Right ventricle myocardium superior (tissue), 1 donor: ENCODE data around the gene FN3KRP. TPM values are rescaled to one million over a fixed set of nuclear protein-coding genes. Genes with fewer than 3 reads are reported as not detected.
A peak's percentile ranks its signal among the peaks of the same experiment; 100 is the strongest.

ENCODE experiments used
- ATAC-seq: fragments of 200-7000 bp; cut with Tn5 transposase; one replicate; pipeline ENCODE4 v1.9.1; 2020; ENCODE audit warnings: mild to moderate bottlenecking; ENCODE audit not compliant: poor library complexity
- DNase-seq: peaks from one replicate; pipeline ENCODE4 v3.0.0-alpha.2; 2020
- intact Hi-C: fragments of 100-400 bp; cut with DNase I; formaldehyde crosslinking; loops from one replicate; pipeline ENCODE4 v1.11.2; 2022
- total RNA-seq: library from RNA; stranded (reverse); fragmentation: NEBNext Ultra II Directional; extraction: Animal tissue kit (Norgen Biotek cat#: 25700); gene quantifications from one replicate; pipeline ENCODE4 v1.2.1, GENCODE V29; 2021
- donor health status: DM: no; HTN: yes; CAD: no; lungs with severe emphysema.

FN3KRP gene
- total RNA-seq, 1 donor from 2014 or later = 13.2 TPM

- ATAC-seq (no peak), DNase-seq (peak; percentile 35)
- intact Hi-C loops = loop anchor here (2.0 kb wide), 1 partner anchor 54 kb away; no protein-coding TSS in a partner anchor
Observed at GRCh38 chr17:82686366-82687324, 29.9 kb upstream of the FN3KRP start.

GRCh38 chr17:82687375-82687861 is 29.1 kb upstream of the FN3KRP start:
- intact Hi-C loops = loop anchor here (2.0 kb wide), 1 partner anchor 53 kb away; no protein-coding TSS in a partner anchor
- DNase-seq = no peak
- ATAC-seq = peak; percentile 25

- ATAC-seq = no peak
- intact Hi-C loops = loop anchor here (2.0 kb wide), 1 partner anchor 53 kb away; no protein-coding TSS in a partner anchor
- DNase-seq = no peak
Observed at GRCh38 chr17:82687871-82688270, 28.6 kb upstream of the FN3KRP start.

- DNase-seq (no peak), ATAC-seq (no peak)
- intact Hi-C loops = no loop called here
Observed at GRCh38 chr17:82689077-82689476, 27.4 kb upstream of the FN3KRP start.

- ATAC-seq (no peak), DNase-seq (no peak)
- intact Hi-C loops = no loop called here
Observed at GRCh38 chr17:82690786-82691489, 25.6 kb upstream of the FN3KRP start.

GRCh38 chr17:82691714-82692113 is 24.8 kb upstream of the FN3KRP start:
- ATAC-seq (no peak), DNase-seq (no peak)
- intact Hi-C loops = no loop called here

- intact Hi-C loops = no loop called here
- no peak for DNase-seq
- no peak for ATAC-seq
Observed at GRCh38 chr17:82692268-82692667, 24.2 kb upstream of the FN3KRP start.

- ATAC-seq (no peak), DNase-seq (no peak)
- intact Hi-C loops = no loop called here
Observed at GRCh38 chr17:82693168-82693867, 23.2 kb upstream of the FN3KRP start.

GRCh38 chr17:82694647-82695046 is 21.9 kb upstream of the FN3KRP start:
- ATAC-seq = no peak
- intact Hi-C loops = loop anchor here (5.0 kb wide), 1 partner anchor 42 kb away; no protein-coding TSS in a partner anchor

GRCh38 chr17:82696259-82696658 is 20.2 kb upstream of the FN3KRP start:
- DNase-seq (no peak), ATAC-seq (no peak)
- intact Hi-C loops = loop anchor here (5.0 kb wide), 1 partner anchor 44 kb away; no protein-coding TSS in a partner anchor

More at GRCh38 chr17:82694647-82695046, 21.9 kb upstream of the FN3KRP start:
- no peak for DNase-seq

GRCh38 chr17:82696916-82697807 is 19.3 kb upstream of the FN3KRP start:
- ATAC-seq (no peak), DNase-seq (peak; percentile 36)
- intact Hi-C loops = loop anchor here (5.0 kb wide), 1 partner anchor 45 kb away; no protein-coding TSS in a partner anchor

GRCh38 chr17:82697808-82698064 is 18.8 kb upstream of the FN3KRP start:
- ATAC-seq = no peak
- peak; percentile 40 for DNase-seq
- intact Hi-C loops = loop anchor here (5.0 kb wide), 1 partner anchor 45 kb away; no protein-coding TSS in a partner anchor

- DNase-seq (peak; percentile 99), ATAC-seq (peak; percentile 99)
- intact Hi-C loops = loop anchor here (5.0 kb wide), 1 partner anchor 46 kb away; no protein-coding TSS in a partner anchor
Observed at GRCh38 chr17:82698065-82698973, 18.2 kb upstream of the FN3KRP start, which contains the start of gene RAB40B. TSS of gene RAB40B (minus strand) at chr17:82698698. CDS start at chr17:82698596, 102 bp downstream.

GRCh38 chr17:82698974-82699442 is 17.5 kb upstream of the FN3KRP start:
- ATAC-seq = no peak
- intact Hi-C loops = loop anchor here (5.0 kb wide), 1 partner anchor 47 kb away; no protein-coding TSS in a partner anchor

GRCh38 chr17:82699551-82699950 is 17.0 kb upstream of the FN3KRP start:
- intact Hi-C loops = loop anchor here (5.0 kb wide), 1 partner anchor 47 kb away; no protein-coding TSS in a partner anchor
- DNase-seq (peak; percentile 20), ATAC-seq (no peak)

More at GRCh38 chr17:82698974-82699442, 17.5 kb upstream of the FN3KRP start:
- DNase-seq = no peak

- intact Hi-C loops = no loop called here
- DNase-seq (peak; percentile 30), ATAC-seq (no peak)
Observed at GRCh38 chr17:82702231-82702927, 14.1 kb upstream of the FN3KRP start.
